DND-41 (cell line): ENCODE data around the gene CCDC102A.

Source experiments
- EZH2 ChIP-seq: IDR thresholded peaks from 3 replicates; pipeline ENCODE4 v1.6.1; 2012; ENCODE audit warnings: borderline replicate concordance, low read depth, mild to moderate bottlenecking, moderate library complexity, low read length, inconsistent platforms; ENCODE audit not compliant: severe bottlenecking
- TF ChIP-seq, protein P1 (sequence below): IDR thresholded peaks from 2 replicates; pipeline ENCODE4 v1.5.1; 2012; ENCODE audit warnings: borderline replicate concordance, low read length, moderate library complexity, mild to moderate bottlenecking; ENCODE audit not compliant: poor library complexity, severe bottlenecking; ENCODE audit errors: extremely low read depth

- no peak for TF ChIP-seq EZH2
- TF ChIP-seq, protein P1, sequence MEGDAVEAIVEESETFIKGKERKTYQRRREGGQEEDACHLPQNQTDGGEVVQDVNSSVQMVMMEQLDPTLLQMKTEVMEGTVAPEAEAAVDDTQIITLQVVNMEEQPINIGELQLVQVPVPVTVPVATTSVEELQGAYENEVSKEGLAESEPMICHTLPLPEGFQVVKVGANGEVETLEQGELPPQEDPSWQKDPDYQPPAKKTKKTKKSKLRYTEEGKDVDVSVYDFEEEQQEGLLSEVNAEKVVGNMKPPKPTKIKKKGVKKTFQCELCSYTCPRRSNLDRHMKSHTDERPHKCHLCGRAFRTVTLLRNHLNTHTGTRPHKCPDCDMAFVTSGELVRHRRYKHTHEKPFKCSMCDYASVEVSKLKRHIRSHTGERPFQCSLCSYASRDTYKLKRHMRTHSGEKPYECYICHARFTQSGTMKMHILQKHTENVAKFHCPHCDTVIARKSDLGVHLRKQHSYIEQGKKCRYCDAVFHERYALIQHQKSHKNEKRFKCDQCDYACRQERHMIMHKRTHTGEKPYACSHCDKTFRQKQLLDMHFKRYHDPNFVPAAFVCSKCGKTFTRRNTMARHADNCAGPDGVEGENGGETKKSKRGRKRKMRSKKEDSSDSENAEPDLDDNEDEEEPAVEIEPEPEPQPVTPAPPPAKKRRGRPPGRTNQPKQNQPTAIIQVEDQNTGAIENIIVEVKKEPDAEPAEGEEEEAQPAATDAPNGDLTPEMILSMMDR, result no peak
These were observed 578 bp downstream of the CCDC102A start for GRCh38 chr16:57535680-57536305.
